Natural killer cell (primary cell): ENCODE measurements around the gene EIF1B. TPM values are rescaled to one million over a fixed set of nuclear protein-coding genes. Genes with fewer than 3 reads are reported as not detected.

Source experiments
- ATAC-seq, 3 donors: fragments of 150-1000 bp in 2 of 3; fragments of 200-7000 bp in 1 of 3; cut with Tn5 transposase; 1 replicate in 1 of 3; 2 replicates in 2 of 3; pipeline ENCODE4 v1.10.0; 2021; ENCODE audit warnings: mild to moderate bottlenecking in 2 of 3, moderate library complexity in 2 of 3
- DNase-seq, 2 donors: peaks; one replicate each; pipeline versions ENCODE4 v3.0.0 to v3.0.0-alpha.2; 2013 to 2021; ENCODE audit warnings: mixed read lengths in 1 of 2
- H3K27ac ChIP-seq: one replicate; pipeline ENCODE4 v1.5.1; 2013; ENCODE audit warnings: mild to moderate bottlenecking, low read length
- H3K27me3 ChIP-seq: one replicate; pipeline ENCODE4 v1.6.1; 2013; ENCODE audit warnings: low read length; ENCODE audit not compliant: control insufficient read depth, insufficient read depth
- H3K36me3 ChIP-seq: one replicate; pipeline ENCODE4 v1.6.1; 2013; ENCODE audit warnings: low read length; ENCODE audit not compliant: control insufficient read depth, insufficient read depth
- H3K4me1 ChIP-seq: one replicate; pipeline ENCODE4 v1.6.1; 2013; ENCODE audit warnings: low read length; ENCODE audit not compliant: control insufficient read depth, insufficient read depth
- H3K4me3 ChIP-seq: one replicate; pipeline ENCODE4 v1.5.1; 2013; ENCODE audit warnings: low read length
- H3K9me3 ChIP-seq: one replicate; pipeline ENCODE4 v1.6.1; 2013; ENCODE audit warnings: low read length; ENCODE audit not compliant: control insufficient read depth, insufficient read depth
- H3K27ac Mint-ChIP-seq, 2 donors: one replicate each; pipeline ENCODE4 v1.8.0; 2022; ENCODE audit warnings: mild to moderate bottlenecking in 2 of 2, mixed read lengths in 2 of 2, moderate library complexity in 1 of 2
- H3K27me3 Mint-ChIP-seq, 2 donors: one replicate each; pipeline ENCODE4 v1.8.0; 2022; ENCODE audit warnings: low read depth in 2 of 2, mixed read lengths in 2 of 2
- H3K36me3 Mint-ChIP-seq: one replicate; pipeline ENCODE4 v1.8.0; 2022; ENCODE audit warnings: mixed read lengths
- H3K4me1 Mint-ChIP-seq, 2 donors: one replicate each; pipeline ENCODE4 v1.8.0; 2022; ENCODE audit warnings: mixed read lengths in 2 of 2
- H3K4me3 Mint-ChIP-seq: one replicate; pipeline ENCODE4 v1.8.0; 2022; ENCODE audit warnings: mild to moderate bottlenecking, moderate library complexity, mixed read lengths
- H3K9me3 Mint-ChIP-seq, 2 donors: one replicate each; pipeline ENCODE4 v1.8.0; 2022; ENCODE audit warnings: mixed read lengths in 2 of 2
- WGBS: methylation state at CpG from one replicate; pipeline ENCODE4 v1.1.7; 2013; ENCODE audit warnings: missing lambda C conversion rate; ENCODE audit not compliant: insufficient coverage; 5-methylcytosine and 5-hydroxymethylcytosine counted together
- intact Hi-C: fragments of 100-400 bp; cut with micrococcal nuclease; formaldehyde crosslinking; loops from one replicate; pipeline ENCODE4 v1.14.2; 2022
- total RNA-seq, 4 donors: library from RNA; stranded (reverse); fragments of 120-200 nt in 1 of 4; gene quantifications; one replicate each; pipeline versions ENCODE4 v1.2.3 to v1.2.4, GENCODE V29; 2013 to 2022
- TF ChIP-seq, protein P1 (sequence below): fragments of 200-600 bp; IDR thresholded peaks from one replicate; pipeline ENCODE4 v1.8.0; 2022; ENCODE audit warnings: antibody characterized with exemption

Gene EIF1B
- total RNA-seq, 3 donors from 2014 or later (not counting 1 experiment from before 2014, with no cell fraction given): 52.9 to 67.3 (median 55.1) TPM

DNA sequence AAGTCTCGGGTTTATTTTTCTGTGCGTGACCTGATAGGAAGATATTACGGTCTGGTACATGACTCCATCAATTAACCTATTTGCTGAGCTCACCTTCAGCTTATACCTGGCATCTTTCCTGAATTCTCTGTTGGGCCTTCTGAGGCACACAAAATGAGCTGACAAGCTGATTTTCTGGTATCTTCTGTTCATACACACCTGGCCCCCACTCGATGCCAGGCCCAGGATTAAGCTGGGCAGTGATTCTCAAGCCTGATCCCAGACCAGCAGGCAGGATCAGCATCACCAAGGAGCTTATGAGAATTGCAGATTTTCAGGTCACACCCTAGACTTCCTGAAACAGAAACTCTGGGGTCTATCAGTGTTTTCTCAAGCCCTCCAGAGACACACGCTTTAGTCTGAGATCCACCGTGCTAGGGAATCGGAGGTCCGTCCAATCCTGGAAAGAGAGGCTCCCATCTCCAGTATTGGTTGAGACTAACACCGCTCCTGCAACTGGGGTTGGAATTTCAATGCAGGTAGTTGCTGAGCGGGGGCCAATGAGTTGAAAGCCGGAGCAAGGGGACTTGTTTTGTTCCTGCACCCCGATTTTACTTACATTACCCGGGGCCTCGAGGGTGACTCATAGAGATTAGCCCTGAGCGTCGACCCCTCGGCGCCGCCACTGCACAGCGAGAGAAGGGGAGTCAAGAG, 636 bp upstream of the EIF1B start:
- H3K27me3 Mint-ChIP-seq: no peaks in the 10 kb centered on the region
- ATAC-seq (no peak), DNase-seq (no peak)
- TF ChIP-seq, protein P1, sequence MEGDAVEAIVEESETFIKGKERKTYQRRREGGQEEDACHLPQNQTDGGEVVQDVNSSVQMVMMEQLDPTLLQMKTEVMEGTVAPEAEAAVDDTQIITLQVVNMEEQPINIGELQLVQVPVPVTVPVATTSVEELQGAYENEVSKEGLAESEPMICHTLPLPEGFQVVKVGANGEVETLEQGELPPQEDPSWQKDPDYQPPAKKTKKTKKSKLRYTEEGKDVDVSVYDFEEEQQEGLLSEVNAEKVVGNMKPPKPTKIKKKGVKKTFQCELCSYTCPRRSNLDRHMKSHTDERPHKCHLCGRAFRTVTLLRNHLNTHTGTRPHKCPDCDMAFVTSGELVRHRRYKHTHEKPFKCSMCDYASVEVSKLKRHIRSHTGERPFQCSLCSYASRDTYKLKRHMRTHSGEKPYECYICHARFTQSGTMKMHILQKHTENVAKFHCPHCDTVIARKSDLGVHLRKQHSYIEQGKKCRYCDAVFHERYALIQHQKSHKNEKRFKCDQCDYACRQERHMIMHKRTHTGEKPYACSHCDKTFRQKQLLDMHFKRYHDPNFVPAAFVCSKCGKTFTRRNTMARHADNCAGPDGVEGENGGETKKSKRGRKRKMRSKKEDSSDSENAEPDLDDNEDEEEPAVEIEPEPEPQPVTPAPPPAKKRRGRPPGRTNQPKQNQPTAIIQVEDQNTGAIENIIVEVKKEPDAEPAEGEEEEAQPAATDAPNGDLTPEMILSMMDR: no peak
- peaks cover 26% of the 10 kb centered on the region for H3K36me3 ChIP-seq
- H3K27me3 ChIP-seq: no peaks in the 10 kb centered on the region
- intact Hi-C loops: loop anchor here (1.0 kb wide), 2 partner anchors 144 to 148 kb away; partner anchors contain the start of gene RPL14
- H3K4me3 Mint-ChIP-seq: peak overlapping the region; percentile 100
- 23% methylated on average over 20 of the region's 20 CpGs for WGBS
- H3K36me3 Mint-ChIP-seq: no peaks in the 10 kb centered on the region
- H3K9me3 ChIP-seq: no peaks in the 10 kb centered on the region
- H3K4me3 ChIP-seq: peak overlapping the region; percentile 87
- H3K27ac ChIP-seq: peak overlapping the region; percentile 88
- no peaks in the 10 kb centered on the region for H3K9me3 Mint-ChIP-seq
- H3K4me1 Mint-ChIP-seq: peaks cover 24 to 28% of the 10 kb centered on the region in 2 donors
- peak overlapping the region; percentile 98 to 99 for H3K27ac Mint-ChIP-seq
- H3K4me1 ChIP-seq: peaks cover 10% of the 10 kb centered on the region

DNA sequence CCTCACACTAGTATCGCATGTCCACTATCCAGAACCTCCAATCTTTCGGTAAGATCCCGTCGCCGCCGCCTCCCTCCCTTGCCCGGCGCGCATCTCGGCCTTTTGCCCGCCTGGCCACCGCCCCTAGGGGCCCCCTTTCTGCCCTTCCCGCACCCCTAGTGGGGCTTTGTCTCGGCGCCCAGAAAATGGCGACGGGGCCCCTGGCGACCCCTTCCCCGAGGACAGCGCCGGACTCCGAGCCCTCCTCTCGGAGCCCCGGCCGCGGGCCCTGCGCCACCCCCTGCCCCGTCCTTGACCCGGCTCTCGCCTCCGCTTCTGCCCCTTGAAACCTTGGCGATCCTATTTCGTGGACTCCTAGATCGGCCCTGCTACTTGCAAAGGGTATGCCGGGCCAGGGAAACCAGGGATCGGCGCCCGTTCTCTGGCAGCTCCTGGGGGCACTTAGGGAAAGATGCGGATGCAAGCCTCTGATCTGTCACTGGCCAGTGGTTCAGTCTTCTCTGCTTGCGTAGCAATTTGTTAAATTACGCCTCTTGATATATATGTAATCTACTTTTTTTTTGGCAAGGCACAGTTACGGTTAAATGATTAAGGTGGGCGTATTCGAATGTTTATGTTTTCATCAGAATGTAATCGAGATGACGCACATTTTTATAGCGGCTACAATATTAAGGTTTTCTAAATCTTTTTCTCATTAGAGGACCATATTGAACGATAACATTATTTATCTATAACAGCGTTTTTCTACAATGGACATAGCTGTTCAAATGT, 603 bp downstream of the EIF1B start:
- WGBS: under 1% methylated on average over 44 of the region's 49 CpGs
- Histone ChIP-seq H3K4me3 (peak overlapping the region; percentile 87), H3K4me1 (peaks cover 10% of the 10 kb centered on the region), H3K27ac (peak overlapping the region; percentile 88), H3K36me3 (peaks cover 32% of the 10 kb centered on the region), H3K27me3 (no peaks in the 10 kb centered on the region), H3K9me3 (no peaks in the 10 kb centered on the region)
- intact Hi-C loops: loop anchor here (1.0 to 10.0 kb wide), 3 partner anchors 143 to 865 kb away; partner anchors contain the start of gene RPL14
- Mint-ChIP-seq H3K4me1 (peaks cover 28 to 30% of the 10 kb centered on the region in 2 donors), H3K27me3 (no peaks in the 10 kb centered on the region), H3K27ac (peak overlapping the region; percentile 98 to 99), H3K36me3 (no peaks in the 10 kb centered on the region), H3K4me3 (peak overlapping the region; percentile 100), H3K9me3 (no peaks in the 10 kb centered on the region)
- TF ChIP-seq, protein P1: no peak
- ATAC-seq: peak; percentile 6 to 28 (median 16)
- DNase-seq: peak in 1 of 2 donors; percentile 54

DNA sequence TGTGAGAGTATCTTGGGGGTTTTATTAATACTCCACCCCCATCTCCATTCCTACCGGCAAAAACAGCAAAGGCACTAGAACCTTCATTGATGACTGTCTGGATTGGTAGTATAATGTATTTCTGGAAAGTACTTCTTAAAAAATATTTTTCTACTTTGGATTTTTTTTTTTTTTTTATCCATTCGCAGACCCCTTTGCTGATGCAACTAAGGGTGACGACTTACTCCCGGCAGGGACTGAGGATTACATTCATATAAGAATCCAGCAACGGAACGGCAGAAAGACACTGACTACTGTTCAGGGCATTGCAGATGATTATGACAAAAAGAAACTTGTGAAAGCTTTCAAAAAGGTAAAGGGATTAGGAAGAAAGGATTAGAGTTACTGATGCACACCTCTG, 1.2 kb downstream of the EIF1B start:
- ATAC-seq (no peak), DNase-seq (peak in 1 of 2 donors; percentile 32)
- no peaks in the 10 kb centered on the region for H3K27me3 ChIP-seq
- intact Hi-C loops: loop anchor here (10.0 kb wide), 1 partner anchor 866 kb away; no protein-coding TSS in a partner anchor
- 24% methylated on average over 4 of the region's 6 CpGs for WGBS
- Mint-ChIP-seq H3K4me1 (peaks cover 28 to 30% of the 10 kb centered on the region in 2 donors), H3K4me3 (peak overlapping the region; percentile 100), H3K27ac (peak overlapping the region; percentile 98 to 99), H3K27me3 (no peaks in the 10 kb centered on the region), H3K9me3 (no peaks in the 10 kb centered on the region), H3K36me3 (no peaks in the 10 kb centered on the region)
- TF ChIP-seq, protein P1: no peak
- H3K36me3 ChIP-seq: peaks cover 32% of the 10 kb centered on the region
- no peaks in the 10 kb centered on the region for H3K9me3 ChIP-seq
- H3K27ac ChIP-seq: peak overlapping the region; percentile 23
- H3K4me1 ChIP-seq: peaks cover 10% of the 10 kb centered on the region
- H3K4me3 ChIP-seq: peak overlapping the region; percentile 87
